ENCODE results near the gene ROBO3.

DNA sequence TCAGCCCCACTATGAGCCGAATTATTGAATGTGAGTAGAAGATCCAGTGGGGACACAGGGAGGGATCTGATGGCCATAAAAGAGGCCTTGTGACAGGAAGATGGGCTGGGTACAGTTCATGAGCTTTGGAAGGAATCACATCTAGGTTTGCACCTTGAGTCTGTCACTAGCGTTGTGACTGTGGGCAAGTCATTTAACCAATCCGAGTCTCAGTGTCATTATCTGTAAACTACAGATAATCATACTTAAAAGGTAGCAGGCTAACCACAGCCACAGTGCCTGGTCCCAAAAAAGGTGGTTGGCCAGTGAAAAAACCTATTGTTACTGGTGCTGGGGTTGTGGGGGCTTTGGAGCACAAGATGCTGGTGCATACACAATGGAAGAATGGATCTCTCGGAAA is 57.6 kb downstream of the ROBO3 start:
- TF ChIP-seq EZH2phosphoT487 (IDR thresholded peaks at IDR 0.05; ENCODE audit: borderline replicate concordance) (no peak), MAX (IDR thresholded peaks at IDR 0.05) (no peak), EZH2 (IDR thresholded peaks at IDR 0.05) (no peak)
- TF ChIP-seq, protein P1, sequence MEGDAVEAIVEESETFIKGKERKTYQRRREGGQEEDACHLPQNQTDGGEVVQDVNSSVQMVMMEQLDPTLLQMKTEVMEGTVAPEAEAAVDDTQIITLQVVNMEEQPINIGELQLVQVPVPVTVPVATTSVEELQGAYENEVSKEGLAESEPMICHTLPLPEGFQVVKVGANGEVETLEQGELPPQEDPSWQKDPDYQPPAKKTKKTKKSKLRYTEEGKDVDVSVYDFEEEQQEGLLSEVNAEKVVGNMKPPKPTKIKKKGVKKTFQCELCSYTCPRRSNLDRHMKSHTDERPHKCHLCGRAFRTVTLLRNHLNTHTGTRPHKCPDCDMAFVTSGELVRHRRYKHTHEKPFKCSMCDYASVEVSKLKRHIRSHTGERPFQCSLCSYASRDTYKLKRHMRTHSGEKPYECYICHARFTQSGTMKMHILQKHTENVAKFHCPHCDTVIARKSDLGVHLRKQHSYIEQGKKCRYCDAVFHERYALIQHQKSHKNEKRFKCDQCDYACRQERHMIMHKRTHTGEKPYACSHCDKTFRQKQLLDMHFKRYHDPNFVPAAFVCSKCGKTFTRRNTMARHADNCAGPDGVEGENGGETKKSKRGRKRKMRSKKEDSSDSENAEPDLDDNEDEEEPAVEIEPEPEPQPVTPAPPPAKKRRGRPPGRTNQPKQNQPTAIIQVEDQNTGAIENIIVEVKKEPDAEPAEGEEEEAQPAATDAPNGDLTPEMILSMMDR (IDR thresholded peaks at IDR 0.05 in 2 of 3, conservative IDR thresholded peaks at IDR 0.05 in 1 of 3; ENCODE audit: borderline replicate concordance in 1 of 3, insufficient read depth in 1 of 3, low read depth in 2 of 3, low read length in 2 of 3) = no peak
